OCI-LY1 (cell line): ENCODE results near the gene AKAP3.

ENCODE experiments used
- H2AFZ ChIP-seq: fragments of 200-600 bp; sonication (generic), shearing (Covaris generic); 2 replicates; pipeline ENCODE4 v1.6.0; 2014; ENCODE audit warnings: antibody characterized with exemption, mild to moderate bottlenecking, low read length
- H3F3A ChIP-seq: fragments of 200-600 bp; sonication (generic), shearing (Covaris generic); 2 replicates; pipeline ENCODE4 v1.6.0; 2014; ENCODE audit warnings: mild to moderate bottlenecking, antibody characterized with exemption, low read length, moderate library complexity; ENCODE audit not compliant: insufficient read depth
- H3K27ac ChIP-seq: fragments of 200-600 bp; sonication (generic); 2 replicates; pipeline ENCODE4 v1.5.1; 2014; ENCODE audit warnings: low read length, mixed run types, mild to moderate bottlenecking, low read depth; ENCODE audit not compliant: poor library complexity, severe bottlenecking
- H3K27me3 ChIP-seq: fragments of 200-600 bp; sonication (generic); 2 replicates; pipeline ENCODE4 v1.6.0; 2014; ENCODE audit warnings: antibody characterized with exemption, mild to moderate bottlenecking, low read length, moderate library complexity; ENCODE audit not compliant: insufficient read depth
- H3K36me3 ChIP-seq: fragments of 200-600 bp; sonication (generic); 2 replicates; pipeline ENCODE4 v1.6.1; 2014; ENCODE audit warnings: mild to moderate bottlenecking, antibody characterized with exemption, low read length, moderate library complexity, mixed read lengths; ENCODE audit not compliant: insufficient read depth
- H3K4me1 ChIP-seq: fragments of 200-600 bp; sonication (generic); 2 replicates; pipeline ENCODE4 v1.5.1; 2014; ENCODE audit warnings: mild to moderate bottlenecking, low read length, moderate library complexity; ENCODE audit not compliant: insufficient read depth, severe bottlenecking
- H3K4me2 ChIP-seq: fragments of 200-600 bp; sonication (generic), shearing (Covaris generic); 2 replicates; pipeline ENCODE4 v1.6.1; 2014; ENCODE audit warnings: low read length
- H3K4me3 ChIP-seq: fragments of 200-600 bp; sonication (generic); 2 replicates; pipeline ENCODE4 v1.5.1; 2014; ENCODE audit warnings: low read length, low read depth, mild to moderate bottlenecking, mixed read lengths; ENCODE audit not compliant: poor library complexity, severe bottlenecking
- H3K79me2 ChIP-seq: fragments of 200-600 bp; shearing (Covaris generic); 2 replicates; pipeline ENCODE4 v1.6.1; 2016; ENCODE audit warnings: mixed run types, low read length, mixed read lengths; ENCODE audit not compliant: insufficient read depth
- H3K9ac ChIP-seq: fragments of 200-600 bp; sonication (generic), shearing (Covaris generic); 2 replicates; pipeline ENCODE4 v1.6.1; 2014; ENCODE audit warnings: mild to moderate bottlenecking, low read length, mixed read lengths
- H3K9me2 ChIP-seq: fragments of 200-600 bp; sonication (generic), shearing (Covaris generic); 2 replicates; pipeline ENCODE4 v1.6.1; 2014; ENCODE audit warnings: low read depth, mild to moderate bottlenecking, low read length, mixed read lengths
- H3K9me3 ChIP-seq: fragments of 200-600 bp; shearing (Covaris generic); 2 replicates; pipeline ENCODE4 v1.6.1; 2014; ENCODE audit warnings: low read length, mixed read lengths
- H4K20me1 ChIP-seq: fragments of 200-600 bp; sonication (generic), shearing (Covaris generic); 2 replicates; pipeline ENCODE4 v1.6.0; 2016; ENCODE audit warnings: mild to moderate bottlenecking, low read length; ENCODE audit not compliant: insufficient read depth
- CTCF ChIP-seq: fragments of 200-600 bp; sonication (generic), shearing (Covaris generic); IDR thresholded peaks from 2 replicates; pipeline ENCODE4 v1.5.1; 2017; ENCODE audit warnings: mild to moderate bottlenecking, antibody characterized with exemption, low read length, moderate library complexity, mixed read lengths
- EZH2 ChIP-seq: fragments of 200-600 bp; sonication (generic), shearing (Covaris generic); IDR thresholded peaks from 2 replicates; pipeline ENCODE4 v1.8.0; 2017; ENCODE audit warnings: borderline replicate concordance, mixed run types, mild to moderate bottlenecking, antibody characterized with exemption, low read length, moderate library complexity, mixed read lengths

The AKAP3 gene

GRCh38 chr12:4584281-4584680 is 64.6 kb downstream of the AKAP3 start:
- H3K36me3 ChIP-seq: no peaks in the 10 kb centered on the region
- H3K9me3 ChIP-seq: no peaks in the 10 kb centered on the region
- no peaks in the 10 kb centered on the region for H4K20me1 ChIP-seq
- H3K27ac ChIP-seq: no peak overlapping the region
- no peak overlapping the region for H3K9ac ChIP-seq
- no peaks in the 10 kb centered on the region for H3K9me2 ChIP-seq
- no peaks in the 10 kb centered on the region for H3F3A ChIP-seq
- H3K79me2 ChIP-seq: no peaks in the 10 kb centered on the region
- H3K4me3 ChIP-seq: no peak overlapping the region
- no peaks in the 10 kb centered on the region for H3K4me1 ChIP-seq
- H3K27me3 ChIP-seq: no peaks in the 10 kb centered on the region
- no peak for TF ChIP-seq EZH2
- no peak for TF ChIP-seq CTCF
- no peak overlapping the region for H3K4me2 ChIP-seq
- no peak overlapping the region for H2AFZ ChIP-seq

- Histone ChIP-seq H3K9ac (no peak overlapping the region), H3K4me2 (no peak overlapping the region), H3K27ac (no peak overlapping the region), H3K9me3 (no peaks in the 10 kb centered on the region), H2AFZ (no peak overlapping the region), H3K4me1 (no peaks in the 10 kb centered on the region), H3K36me3 (no peaks in the 10 kb centered on the region), H3K4me3 (no peak overlapping the region), H3K9me2 (no peaks in the 10 kb centered on the region), H3K79me2 (no peaks in the 10 kb centered on the region), H4K20me1 (no peaks in the 10 kb centered on the region), H3F3A (no peaks in the 10 kb centered on the region), H3K27me3 (no peaks in the 10 kb centered on the region)
- TF ChIP-seq CTCF (no peak), EZH2 (no peak)
Observed at GRCh38 chr12:4580281-4580688, 68.6 kb downstream of the AKAP3 start.

- no peak overlapping the region for H3K9ac ChIP-seq
- H4K20me1 ChIP-seq: no peaks in the 10 kb centered on the region
- H2AFZ ChIP-seq: no peak overlapping the region
- H3K4me3 ChIP-seq: no peak overlapping the region
- no peaks in the 10 kb centered on the region for H3K4me1 ChIP-seq
- no peaks in the 10 kb centered on the region for H3K9me2 ChIP-seq
- H3K9me3 ChIP-seq: no peaks in the 10 kb centered on the region
- H3F3A ChIP-seq: no peaks in the 10 kb centered on the region
- no peaks in the 10 kb centered on the region for H3K27me3 ChIP-seq
- no peaks in the 10 kb centered on the region for H3K79me2 ChIP-seq
- H3K4me2 ChIP-seq: no peak overlapping the region
- H3K27ac ChIP-seq: no peak overlapping the region
- no peaks in the 10 kb centered on the region for H3K36me3 ChIP-seq
- TF ChIP-seq CTCF (peak; percentile 59; the same call in 1 of the 2 replicates), EZH2 (no peak)
Observed at GRCh38 chr12:4579305-4580102, 69.3 kb downstream of the AKAP3 start.
